GM12801 (cell line): ENCODE measurements around the gene WWP2.

Experiments
- CTCF ChIP-seq: IDR thresholded peaks from one replicate; pipeline ENCODE4 v1.5.1; 2011; ENCODE audit warnings: control low read depth; ENCODE audit not compliant: insufficient read length; ENCODE audit errors: extremely low read depth

The WWP2 gene

GRCh38 chr16:69927056-69927757 lies 165.1 kb downstream of the WWP2 start:
- no peak for TF ChIP-seq CTCF

- TF ChIP-seq CTCF = no peak
Measured at GRCh38 chr16:69928856-69929400, 166.8 kb downstream of the WWP2 start.

- TF ChIP-seq CTCF = no peak
Measured at GRCh38 chr16:69929480-69929879, 167.3 kb downstream of the WWP2 start.

- no peak for TF ChIP-seq CTCF
Measured at GRCh38 chr16:69930117-69930776, 168.1 kb downstream of the WWP2 start.

GRCh38 chr16:69931631-69932030 lies 169.5 kb downstream of the WWP2 start:
- no peak for TF ChIP-seq CTCF

GRCh38 chr16:69932228-69932627 lies 170.1 kb downstream of the WWP2 start:
- TF ChIP-seq CTCF = no peak

- TF ChIP-seq CTCF = no peak
Measured at GRCh38 chr16:69932691-69933392, 170.7 kb downstream of the WWP2 start.
